ENCODE results near the gene NR3C1. TPM values are rescaled to one million over a fixed set of nuclear protein-coding genes. Genes with fewer than 3 reads are reported as not detected.

The NR3C1 gene
- total RNA-seq, 1 experiment from 2014 or later: 12.7 TPM

GRCh38 chr5:143370440-143370839 lies 33.0 kb downstream of the NR3C1 start:
- H3K4me1 ChIP-seq (ENCODE audit: insufficient read depth, low read length, poor library complexity, severe bottlenecking): no peaks in the 10 kb centered on the region
- H3K9me3 ChIP-seq (ENCODE audit: low read depth, low read length, poor library complexity, severe bottlenecking): no peaks in the 10 kb centered on the region
- no peak overlapping the region for H3K27ac ChIP-seq (ENCODE audit: low read depth, low read length, poor library complexity, severe bottlenecking)
- no TSS peak for BruUV-seq (replicated peaks)
- TF ChIP-seq EZH2 (IDR thresholded peaks at IDR 0.05; ENCODE audit: borderline replicate concordance, low read depth, low read length, poor library complexity, severe bottlenecking): no peak
- TF ChIP-seq CTCF (conservative IDR thresholded peaks at IDR 0.05; ENCODE audit: low read depth, low read length): no peak
- H3K4me3 ChIP-seq (ENCODE audit: low read depth, low read length, poor library complexity, severe bottlenecking): no peak overlapping the region
- no peaks in the 10 kb centered on the region for H3K36me3 ChIP-seq (ENCODE audit: insufficient read depth, low read length, poor library complexity, severe bottlenecking)
- CTCF ChIA-PET: no interaction called here
- DNase-seq (ENCODE audit: low spot score): no peak
- intact Hi-C loops (cut with micrococcal nuclease; ENCODE audit: unreplicated experiment): no loop called here
- no peaks in the 10 kb centered on the region for H3K27me3 ChIP-seq (replicated peaks; ENCODE audit: insufficient read depth, low read depth, low read length, poor library complexity)
- POLR2A ChIA-PET (ENCODE audit: low non-redundant PET): no interaction called here

GRCh38 chr5:143364061-143364460 lies 39.4 kb downstream of the NR3C1 start:
- DNase-seq (ENCODE audit: low spot score): no peak
- TF ChIP-seq EZH2 (IDR thresholded peaks at IDR 0.05; ENCODE audit: borderline replicate concordance, low read depth, low read length, poor library complexity, severe bottlenecking) (no peak), CTCF (conservative IDR thresholded peaks at IDR 0.05; ENCODE audit: low read depth, low read length) (no peak)
- Histone ChIP-seq H3K27me3 (replicated peaks; ENCODE audit: insufficient read depth, low read depth, low read length, poor library complexity) (no peaks in the 10 kb centered on the region), H3K9me3 (ENCODE audit: low read depth, low read length, poor library complexity, severe bottlenecking) (peaks cover 4% of the 10 kb centered on the region), H3K27ac (ENCODE audit: low read depth, low read length, poor library complexity, severe bottlenecking) (no peak overlapping the region), H3K4me3 (ENCODE audit: low read depth, low read length, poor library complexity, severe bottlenecking) (no peak overlapping the region), H3K4me1 (ENCODE audit: insufficient read depth, low read length, poor library complexity, severe bottlenecking) (no peaks in the 10 kb centered on the region), H3K36me3 (ENCODE audit: insufficient read depth, low read length, poor library complexity, severe bottlenecking) (no peaks in the 10 kb centered on the region)
- CTCF ChIA-PET: no interaction called here
- intact Hi-C loops (cut with micrococcal nuclease; ENCODE audit: unreplicated experiment): no loop called here
- POLR2A ChIA-PET (ENCODE audit: low non-redundant PET): no interaction called here
- no TSS peak for BruUV-seq (replicated peaks)

GRCh38 chr5:143362664-143363227 lies 40.7 kb downstream of the NR3C1 start:
- ChIA-PET POLR2A (ENCODE audit: low non-redundant PET) (no interaction called here), CTCF (interaction anchor here (1.0 kb wide), 1 partner anchor 201 kb away, joined by 3 read pairs; no protein-coding TSS in a partner anchor)
- Histone ChIP-seq H3K4me1 (ENCODE audit: insufficient read depth, low read length, poor library complexity, severe bottlenecking) (no peaks in the 10 kb centered on the region), H3K9me3 (ENCODE audit: low read depth, low read length, poor library complexity, severe bottlenecking) (peaks cover 4% of the 10 kb centered on the region), H3K4me3 (ENCODE audit: low read depth, low read length, poor library complexity, severe bottlenecking) (no peak overlapping the region), H3K27ac (ENCODE audit: low read depth, low read length, poor library complexity, severe bottlenecking) (no peak overlapping the region), H3K27me3 (replicated peaks; ENCODE audit: insufficient read depth, low read depth, low read length, poor library complexity) (no peaks in the 10 kb centered on the region), H3K36me3 (ENCODE audit: insufficient read depth, low read length, poor library complexity, severe bottlenecking) (no peaks in the 10 kb centered on the region)
- no peak for DNase-seq (ENCODE audit: low spot score)
- TF ChIP-seq EZH2 (IDR thresholded peaks at IDR 0.05; ENCODE audit: borderline replicate concordance, low read depth, low read length, poor library complexity, severe bottlenecking) (no peak), CTCF (conservative IDR thresholded peaks at IDR 0.05; ENCODE audit: low read depth, low read length) (no peak)
- intact Hi-C loops (cut with micrococcal nuclease; ENCODE audit: unreplicated experiment): no loop called here
- no TSS peak for BruUV-seq (replicated peaks)

All from A673 (cell line).